ENCODE data around the gene TPRG1L. TPM values are rescaled to one million over a fixed set of nuclear protein-coding genes. Genes with fewer than 3 reads are reported as not detected.

The TPRG1L gene
- total RNA-seq, 1 donor from 2014 or later: 54.0 TPM

DNA sequence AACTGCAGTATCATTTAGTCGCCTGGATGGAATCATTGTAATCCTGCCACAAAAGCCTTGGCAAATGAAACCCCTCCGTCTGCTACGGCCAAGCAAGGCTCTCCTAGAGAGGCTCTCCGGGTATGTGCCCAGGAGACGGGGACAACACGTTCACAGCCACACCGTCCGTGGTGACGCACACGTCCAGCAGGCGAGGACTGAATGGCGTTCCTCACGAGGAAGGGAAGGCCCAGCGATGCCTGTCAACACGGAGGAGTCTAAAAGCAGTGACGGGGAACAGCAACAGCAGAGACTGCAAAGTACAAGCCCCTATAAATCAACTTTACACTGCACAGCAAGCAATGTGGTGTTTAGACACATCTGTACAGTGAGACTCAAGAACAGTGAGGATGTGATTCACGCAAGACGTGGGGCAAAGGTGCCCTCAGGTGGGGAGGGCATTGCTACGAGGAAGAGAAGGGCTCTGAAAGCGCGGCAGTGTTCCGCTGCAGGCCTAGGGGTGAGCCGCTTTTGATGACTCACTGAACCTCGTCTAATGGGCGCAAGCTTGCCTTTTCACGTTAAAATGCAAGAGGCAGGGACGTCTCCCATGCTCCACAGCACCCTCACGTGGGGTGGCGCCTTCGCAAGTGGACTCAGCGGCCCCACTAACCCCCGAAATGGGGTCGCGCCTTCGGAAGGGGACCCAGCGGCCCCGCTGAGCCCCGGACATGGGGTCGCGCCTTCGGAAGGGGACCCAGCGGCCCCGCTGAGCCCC is 18.3 kb downstream of the TPRG1L start:
- DNase-seq (ENCODE audit: low spot score): no peak

DNA sequence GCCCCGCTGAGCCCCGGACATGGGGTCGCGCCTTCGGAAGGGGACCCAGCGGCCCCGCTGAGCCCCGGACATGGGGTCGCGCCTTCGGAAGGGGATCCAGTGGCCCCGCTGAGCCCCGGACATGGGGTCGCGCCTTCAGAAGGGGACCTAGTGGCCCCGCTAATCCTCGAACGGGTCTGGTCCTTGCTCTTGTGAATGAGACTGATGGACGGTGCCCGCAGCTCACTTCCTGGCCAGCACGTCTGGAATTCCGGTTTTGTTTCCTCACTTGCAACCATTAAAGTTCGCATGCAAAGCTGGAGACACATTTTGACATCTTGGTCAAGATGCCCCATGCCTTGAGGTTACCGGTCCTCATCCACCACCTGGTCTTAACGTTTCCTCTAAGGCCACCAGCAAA is 19.5 kb downstream of the TPRG1L start:
- DNase-seq (ENCODE audit: low spot score): no peak

- DNase-seq (ENCODE audit: low spot score): no peak
Measured at GRCh38 chr1:3645247-3645646, 20.4 kb downstream of the TPRG1L start.

- no peak for DNase-seq (ENCODE audit: low spot score)
Measured at GRCh38 chr1:3645666-3646355, 21.0 kb downstream of the TPRG1L start.

DNA sequence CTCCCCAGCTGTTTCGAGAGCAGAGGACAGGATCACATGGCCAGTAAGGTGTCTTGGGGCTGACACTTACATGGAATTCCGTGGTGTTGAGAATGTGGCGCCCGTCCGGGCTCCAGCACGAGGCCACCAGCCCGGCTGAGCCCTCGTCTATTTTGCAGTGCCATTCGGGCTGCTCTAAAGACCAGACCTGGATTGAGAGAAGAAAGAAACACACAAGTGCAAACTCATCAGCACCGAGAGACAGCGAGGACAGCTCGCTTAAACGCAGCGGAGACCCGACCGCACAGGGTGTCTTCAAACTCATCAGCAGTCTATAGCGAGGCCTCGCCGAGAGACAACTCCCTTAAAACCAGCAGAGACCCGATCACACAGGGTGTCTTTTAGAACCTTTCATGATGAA is 21.8 kb downstream of the TPRG1L start:
- DNase-seq (ENCODE audit: low spot score): no peak

DNA sequence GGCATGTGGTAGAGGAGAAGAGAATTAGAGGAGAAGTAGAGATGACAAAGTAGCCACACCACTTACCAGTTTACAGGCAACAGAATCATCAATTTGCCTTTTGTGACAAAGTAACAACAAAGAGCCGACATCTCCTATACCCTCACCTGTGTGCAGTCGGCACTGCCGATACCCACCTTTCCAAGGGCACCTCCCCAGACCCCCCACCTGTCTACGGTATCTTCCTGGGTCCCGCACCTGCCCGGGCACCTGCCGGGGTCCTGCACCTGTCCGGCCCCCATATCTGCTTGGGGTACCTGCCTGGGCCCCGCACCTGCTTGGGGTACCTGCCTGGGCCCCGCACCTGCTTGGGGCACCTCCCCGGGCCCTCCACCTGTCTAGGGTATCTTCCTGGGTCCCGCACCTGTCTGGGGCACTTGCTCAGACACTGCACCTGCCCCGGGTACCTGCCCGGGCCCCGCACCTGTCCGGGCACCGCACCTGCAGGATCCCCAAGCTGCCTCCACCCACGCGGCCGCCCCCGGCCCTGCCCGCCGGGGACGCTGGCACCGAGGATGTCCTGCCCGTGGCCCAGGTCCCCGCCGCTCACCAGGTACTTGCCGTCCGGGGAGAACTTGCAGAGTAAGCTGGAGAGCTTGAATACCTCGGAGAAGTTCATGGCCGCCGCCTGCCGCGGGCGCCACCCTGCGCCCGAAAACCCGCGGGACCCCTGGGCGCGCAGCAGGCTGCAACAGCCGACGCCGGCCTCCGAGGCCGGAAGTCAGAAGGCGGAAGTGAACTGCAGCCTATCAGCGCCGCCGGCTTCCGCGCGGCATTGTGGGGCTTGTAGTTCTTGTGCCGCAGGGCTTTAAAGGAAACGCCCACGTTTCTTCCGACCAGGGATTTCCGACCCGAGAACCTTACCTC is 24.8 kb downstream of the TPRG1L start, which contains the start of gene WRAP73:
Gene WRAP73, minus strand, starts transcription at position 762 of the 906 bp plus-strand sequence. Its CDS starts 104 bp downstream, at position 658.
- peak; percentile 94 for DNase-seq (ENCODE audit: low spot score)

DNA sequence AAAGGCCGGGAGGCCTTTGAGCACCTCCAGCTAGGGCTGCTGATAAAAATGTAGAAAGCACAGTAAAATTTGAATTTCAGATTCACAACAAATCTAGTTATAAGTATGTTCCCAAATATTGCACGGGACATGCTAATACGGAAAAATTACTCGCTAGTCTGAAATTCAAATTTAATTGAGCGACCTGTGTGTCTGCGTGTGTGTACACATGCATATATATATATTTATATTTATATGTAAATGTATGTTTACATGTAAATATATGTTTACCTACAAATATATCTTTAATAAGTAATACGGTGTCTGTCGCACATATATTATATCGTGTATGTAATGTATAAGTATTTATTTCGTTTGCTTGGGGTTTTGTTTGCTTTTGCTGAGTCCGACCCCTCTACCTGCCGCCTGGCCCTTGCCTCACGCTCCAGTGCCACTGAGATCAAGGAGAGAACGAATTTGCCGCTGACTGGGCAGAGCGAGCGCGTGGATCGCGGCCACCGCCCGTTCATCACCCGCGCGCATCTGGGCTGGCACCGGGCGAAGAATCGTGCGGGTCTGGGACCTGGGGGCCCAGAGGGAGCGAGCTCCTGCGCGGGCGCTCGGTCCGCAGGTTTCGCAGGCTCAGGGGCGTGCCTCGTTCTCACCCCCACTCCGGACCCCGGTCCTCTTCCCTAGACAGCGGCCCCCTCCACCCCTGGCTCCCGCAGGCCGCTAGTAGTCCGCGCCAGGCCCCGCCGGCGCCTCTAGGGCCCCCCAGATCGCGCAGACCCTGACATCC is 25.6 kb downstream of the TPRG1L start:
- DNase-seq (ENCODE audit: low spot score): no peak

DNA sequence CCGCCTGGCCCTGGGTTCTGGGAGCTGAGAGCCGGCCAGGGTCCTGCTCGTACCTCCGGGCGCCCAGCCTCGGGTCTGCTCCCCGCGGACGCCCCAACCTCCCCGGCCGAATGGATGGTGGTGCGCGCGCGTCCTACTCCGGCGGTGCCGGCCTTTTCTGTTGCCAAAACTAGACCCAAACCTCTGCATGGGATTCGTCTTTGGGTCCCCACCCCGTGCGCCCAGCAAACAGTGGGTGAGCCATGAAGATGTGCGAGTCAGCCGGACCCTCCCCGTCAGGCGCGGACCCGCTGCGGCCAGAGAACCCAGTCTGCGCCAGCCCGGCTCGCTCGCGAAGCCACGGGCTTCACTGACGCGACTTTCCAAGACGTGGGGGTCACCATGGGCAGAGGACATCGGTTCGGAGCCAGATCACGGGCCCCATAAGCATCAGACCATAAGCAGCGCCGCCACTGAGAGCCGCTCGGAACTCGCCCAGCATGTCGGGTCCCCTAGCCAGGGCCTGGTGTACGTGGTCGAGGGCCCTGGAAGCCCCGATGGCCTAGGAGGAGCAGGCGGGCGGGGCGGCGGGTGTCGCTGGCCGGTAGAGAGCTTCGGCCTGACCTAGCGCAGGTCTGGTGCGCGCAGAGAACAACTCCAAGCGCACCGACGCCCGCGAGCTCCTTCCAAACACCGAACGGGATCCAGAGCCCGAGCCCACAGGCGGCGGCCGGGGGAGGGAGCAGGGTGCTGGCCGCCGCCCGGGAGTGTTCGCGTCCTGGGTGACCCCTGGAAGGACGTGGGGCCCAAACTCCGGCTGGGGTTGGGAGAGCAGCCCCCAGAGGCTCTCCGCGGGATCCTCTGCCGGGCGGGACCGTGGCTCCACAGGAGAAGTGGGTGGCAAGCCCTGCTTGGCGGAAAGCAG is 26.5 kb downstream of the TPRG1L start:
- no peak for DNase-seq (ENCODE audit: low spot score)

- DNase-seq (ENCODE audit: low spot score): no peak
Measured at GRCh38 chr1:3651930-3652547, 27.2 kb downstream of the TPRG1L start, which contains the start of gene TP73. TSS of gene TP73 (plus strand) at chr1:3652516. CDS start at chr1:3682366, 29,850 bp downstream.

- DNase-seq (ENCODE audit: low spot score): no peak
Measured at GRCh38 chr1:3652548-3653285, 27.9 kb downstream of the TPRG1L start.

DNA sequence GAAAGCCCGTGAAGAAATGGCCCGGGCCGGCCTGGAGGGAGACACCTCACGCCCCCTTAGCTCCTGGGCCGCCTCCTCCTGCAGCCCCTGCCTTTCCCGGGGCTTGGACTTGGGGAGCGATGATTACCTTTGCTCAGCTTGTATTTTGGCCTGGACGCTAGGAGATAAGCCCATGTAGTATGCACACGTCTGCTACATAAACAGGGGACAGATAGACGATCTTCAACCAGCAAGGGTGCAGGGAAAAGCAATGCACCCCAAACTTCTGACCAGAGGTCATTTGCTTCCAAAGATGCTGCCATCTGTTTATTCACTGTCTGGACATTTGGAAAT is 28.4 kb downstream of the TPRG1L start:
- DNase-seq (ENCODE audit: low spot score): no peak

DNA sequence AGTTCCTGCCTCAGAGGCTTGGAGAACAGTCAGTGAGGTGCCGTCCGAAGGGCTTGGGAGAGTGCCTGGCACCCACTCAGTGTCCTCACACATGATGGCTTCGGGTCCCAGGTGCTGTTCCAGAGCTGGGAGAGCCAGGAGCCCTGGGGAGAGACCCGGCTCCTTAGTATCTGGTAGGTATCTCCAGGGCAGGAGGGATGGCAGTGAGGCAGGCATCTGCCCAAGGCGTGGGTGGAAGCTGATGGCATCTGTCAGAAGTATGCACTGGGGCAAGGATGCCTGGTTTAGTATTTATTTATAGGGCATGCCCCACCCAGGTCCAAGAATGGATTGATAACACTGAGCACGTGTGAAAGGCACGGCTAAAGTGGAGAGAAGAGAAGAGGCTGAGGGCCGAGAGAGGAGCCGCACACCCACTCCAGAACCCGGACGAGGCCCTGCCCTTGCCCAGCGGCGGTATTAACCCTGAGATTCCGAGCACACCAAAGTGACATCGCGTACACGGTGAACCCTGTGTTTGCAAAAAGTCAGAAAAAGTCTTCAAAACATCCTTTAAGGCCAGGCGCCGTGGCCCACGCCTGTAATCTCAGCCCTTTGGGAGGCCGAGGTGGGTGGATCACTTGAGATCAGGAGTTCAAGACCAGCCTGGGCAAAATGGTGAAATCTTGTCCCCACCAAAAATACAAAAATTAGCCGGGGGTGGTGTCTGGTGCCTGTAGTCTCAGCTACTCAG is 29.9 kb downstream of the TPRG1L start:
- DNase-seq (ENCODE audit: low spot score): no peak

- DNase-seq (ENCODE audit: low spot score): no peak
Measured at GRCh38 chr1:3656450-3657095, 31.8 kb downstream of the TPRG1L start.

- no peak for DNase-seq (ENCODE audit: low spot score)
Measured at GRCh38 chr1:3657096-3657475, 32.3 kb downstream of the TPRG1L start.

- no peak for DNase-seq (ENCODE audit: low spot score)
Measured at GRCh38 chr1:3657578-3658230, 32.9 kb downstream of the TPRG1L start.

DNA sequence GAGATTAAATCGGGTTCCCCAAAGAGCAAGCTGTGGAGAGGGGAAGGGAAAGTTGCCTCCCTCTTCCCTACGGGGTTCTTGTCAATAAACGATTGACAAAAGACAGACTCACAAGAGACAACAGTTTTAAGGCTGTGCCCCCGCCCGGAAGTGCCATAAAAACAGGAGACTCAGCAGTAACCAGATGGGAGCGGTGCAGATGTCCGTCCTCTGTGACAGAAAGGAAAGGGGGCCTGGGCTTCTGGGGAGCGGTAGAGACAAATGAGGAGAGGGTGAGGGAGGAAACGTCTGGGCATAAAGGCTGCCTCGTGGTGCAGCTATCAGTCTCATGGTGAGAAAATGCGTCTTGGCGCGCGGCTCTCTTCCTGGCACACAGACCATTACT is 33.4 kb downstream of the TPRG1L start:
- no peak for DNase-seq (ENCODE audit: low spot score)

DNA sequence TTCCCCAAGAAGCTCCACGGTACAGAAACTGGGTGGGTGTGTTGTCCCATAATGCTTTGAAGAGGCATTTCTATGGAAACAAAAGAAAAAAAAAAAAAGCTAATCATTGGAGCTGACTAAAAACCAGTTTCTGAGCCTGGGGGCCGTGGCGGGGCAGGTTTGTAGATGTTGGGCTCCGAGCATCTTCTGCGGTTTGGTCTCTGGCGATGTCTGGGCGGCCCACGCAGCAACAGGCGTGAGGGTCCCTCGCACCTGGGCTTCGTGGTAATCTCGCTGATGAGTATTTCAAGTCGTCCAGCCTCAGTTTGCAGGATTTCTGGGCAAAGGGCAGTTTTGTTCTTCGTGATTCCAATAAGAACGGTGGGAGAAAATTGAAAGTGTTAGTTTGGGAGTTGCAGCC is 34.3 kb downstream of the TPRG1L start:
- no peak for DNase-seq (ENCODE audit: low spot score)
